ENCODE data around the gene PHLPP1. TPM values are rescaled to one million over a fixed set of nuclear protein-coding genes. Genes with fewer than 3 reads are reported as not detected.

Gene PHLPP1
- total RNA-seq, 1 donor from 2014 or later: 47.3 TPM

- Mint-ChIP-seq H3K27ac (ENCODE audit: unreplicated experiment) (peak overlapping the region; percentile 78), H3K4me1 (ENCODE audit: unreplicated experiment) (peaks cover 64% of the 10 kb centered on the region)
- no peak for TF ChIP-seq CTCF (IDR thresholded peaks at IDR 0.05; ENCODE audit: unreplicated experiment)
Observed at GRCh38 chr18:62827397-62827796, 112.1 kb downstream of the PHLPP1 start.

GRCh38 chr18:62828091-62828640 lies 112.8 kb downstream of the PHLPP1 start:
- Mint-ChIP-seq H3K36me3 (ENCODE audit: low read depth, unreplicated experiment) (peaks cover 11% of the 10 kb centered on the region), H3K4me1 (ENCODE audit: unreplicated experiment) (peaks cover 61% of the 10 kb centered on the region), H3K27me3 (ENCODE audit: unreplicated experiment) (no peaks in the 10 kb centered on the region), H3K9me3 (ENCODE audit: unreplicated experiment) (no peaks in the 10 kb centered on the region), H3K27ac (ENCODE audit: unreplicated experiment) (peak overlapping the region; percentile 78), H3K4me3 (ENCODE audit: unreplicated experiment) (peak overlapping the region; percentile 17)
- TF ChIP-seq CTCF (IDR thresholded peaks at IDR 0.05; ENCODE audit: unreplicated experiment): no peak
- no peak for DNase-seq (ENCODE audit: low spot score)

More at GRCh38 chr18:62827397-62827796, 112.1 kb downstream of the PHLPP1 start:
- Mint-ChIP-seq H3K4me3 (ENCODE audit: unreplicated experiment) (no peak overlapping the region), H3K27me3 (ENCODE audit: unreplicated experiment) (no peaks in the 10 kb centered on the region), H3K36me3 (ENCODE audit: low read depth, unreplicated experiment) (peaks cover 11% of the 10 kb centered on the region), H3K9me3 (ENCODE audit: unreplicated experiment) (no peaks in the 10 kb centered on the region)
- DNase-seq (ENCODE audit: low spot score): no peak

DNA sequence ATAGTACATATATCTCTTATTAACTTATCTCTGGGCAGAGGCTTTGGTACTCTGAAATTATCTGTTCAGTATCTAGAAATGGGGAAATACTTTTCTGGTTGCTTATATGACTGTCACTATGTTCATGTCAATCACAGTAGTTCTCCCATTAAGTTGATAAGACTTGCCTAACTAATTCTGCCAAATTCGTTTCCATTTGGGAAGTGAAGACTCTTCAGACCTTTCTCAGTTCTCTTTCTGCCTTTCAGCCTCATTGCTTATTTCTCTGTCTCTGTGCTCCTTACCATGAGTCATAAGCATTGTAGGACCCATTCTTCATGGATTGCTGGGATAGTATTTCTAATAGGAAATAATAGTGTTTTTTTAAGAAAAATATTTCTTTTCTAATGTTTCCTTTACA lies 113.5 kb downstream of the PHLPP1 start:
- no peak for TF ChIP-seq CTCF (IDR thresholded peaks at IDR 0.05; ENCODE audit: unreplicated experiment)
- H3K4me1 Mint-ChIP-seq (ENCODE audit: unreplicated experiment): peaks cover 62% of the 10 kb centered on the region
- peaks cover 7% of the 10 kb centered on the region for H3K36me3 Mint-ChIP-seq (ENCODE audit: low read depth, unreplicated experiment)
- DNase-seq (ENCODE audit: low spot score): no peak
- H3K4me3 Mint-ChIP-seq (ENCODE audit: unreplicated experiment): no peak overlapping the region
- H3K27me3 Mint-ChIP-seq (ENCODE audit: unreplicated experiment): no peaks in the 10 kb centered on the region
- H3K27ac Mint-ChIP-seq (ENCODE audit: unreplicated experiment): no peak overlapping the region
- no peaks in the 10 kb centered on the region for H3K9me3 Mint-ChIP-seq (ENCODE audit: unreplicated experiment)

- DNase-seq (ENCODE audit: low spot score): no peak
- TF ChIP-seq CTCF (IDR thresholded peaks at IDR 0.05; ENCODE audit: unreplicated experiment): no peak
- no peak overlapping the region for H3K27ac Mint-ChIP-seq (ENCODE audit: unreplicated experiment)
Observed at GRCh38 chr18:62829936-62830335, 114.6 kb downstream of the PHLPP1 start.

DNA sequence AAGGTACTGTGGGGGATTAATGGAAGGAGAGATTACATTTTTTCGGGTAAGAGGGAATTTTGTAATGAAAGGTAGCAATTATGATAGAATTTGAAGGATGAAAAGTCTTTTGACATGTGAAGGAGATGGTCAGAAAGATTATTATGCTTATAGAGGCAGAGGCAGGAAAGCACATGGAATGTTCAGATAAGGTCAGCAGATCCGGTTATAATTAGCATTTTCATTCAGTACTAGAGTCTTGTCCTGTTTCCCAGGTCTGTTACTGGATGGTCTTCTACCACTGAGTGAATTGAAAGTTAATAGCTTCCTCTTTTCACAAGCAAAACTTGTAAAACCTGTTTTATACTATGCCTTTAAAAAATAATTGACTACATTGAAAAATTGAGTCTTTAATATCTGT lies 116.9 kb downstream of the PHLPP1 start:
- Mint-ChIP-seq H3K36me3 (ENCODE audit: low read depth, unreplicated experiment) (peaks cover 10% of the 10 kb centered on the region), H3K9me3 (ENCODE audit: unreplicated experiment) (no peaks in the 10 kb centered on the region), H3K27ac (ENCODE audit: unreplicated experiment) (peak overlapping the region; percentile 84), H3K27me3 (ENCODE audit: unreplicated experiment) (peaks cover 4% of the 10 kb centered on the region), H3K4me1 (ENCODE audit: unreplicated experiment) (peaks cover 67% of the 10 kb centered on the region), H3K4me3 (ENCODE audit: unreplicated experiment) (peak overlapping the region; percentile 1)
- no peak for DNase-seq (ENCODE audit: low spot score)
- no peak for TF ChIP-seq CTCF (IDR thresholded peaks at IDR 0.05; ENCODE audit: unreplicated experiment)

More at GRCh38 chr18:62829936-62830335, 114.6 kb downstream of the PHLPP1 start:
- Mint-ChIP-seq H3K36me3 (ENCODE audit: low read depth, unreplicated experiment) (peaks cover 7% of the 10 kb centered on the region), H3K4me3 (ENCODE audit: unreplicated experiment) (no peak overlapping the region), H3K4me1 (ENCODE audit: unreplicated experiment) (peaks cover 68% of the 10 kb centered on the region), H3K27me3 (ENCODE audit: unreplicated experiment) (no peaks in the 10 kb centered on the region), H3K9me3 (ENCODE audit: unreplicated experiment) (no peaks in the 10 kb centered on the region)

Measured in endothelial cell (in vitro differentiated cells).